ENCODE results near the gene GP2.

GP2 gene

GRCh38 chr16:20260215-20261009, 66.9 kb downstream of the GP2 start:
- H3K4me3 ChIP-seq (replicated peaks in 1 of 2; ENCODE audit: low read depth in 2 of 2, low read length in 2 of 2) = no peak overlapping the region
- no peak for TF ChIP-seq CTCF (IDR thresholded peaks at IDR 0.05; ENCODE audit: low read depth, low read length)
- DNase-seq (ENCODE audit: low read depth in 2 of 2) = no peak

All from cardiac fibroblast (primary cell).